Measurements from ENCODE around the gene DAB1.

DAB1 gene

GRCh38 chr1:56975446-56975845, 448.4 kb downstream of the DAB1 start:
- DNase-seq (ENCODE audit: low spot score): no peak

GRCh38 chr1:56973923-56974742, 449.7 kb downstream of the DAB1 start:
- DNase-seq (ENCODE audit: low spot score): no peak

GRCh38 chr1:56972976-56973375, 450.9 kb downstream of the DAB1 start:
- no peak for DNase-seq (ENCODE audit: low spot score)

GRCh38 chr1:56970280-56970679, 453.6 kb downstream of the DAB1 start:
- no peak for DNase-seq (ENCODE audit: low spot score)

- no peak for DNase-seq (ENCODE audit: low spot score)
Measured at GRCh38 chr1:56968878-56969495, 454.9 kb downstream of the DAB1 start.

GRCh38 chr1:56967900-56968832, 455.7 kb downstream of the DAB1 start:
- peak; percentile 72 for DNase-seq (ENCODE audit: low spot score)

- DNase-seq (ENCODE audit: low spot score): no peak
Measured at GRCh38 chr1:56967355-56967754, 456.5 kb downstream of the DAB1 start.

GRCh38 chr1:56966698-56966999, 457.2 kb downstream of the DAB1 start:
- DNase-seq (ENCODE audit: low spot score): no peak

GRCh38 chr1:56965916-56966697, 457.8 kb downstream of the DAB1 start, which contains the start of gene C8B:
Gene C8B, minus strand, starts transcription at chr1:56966015. Its CDS starts 67 bp downstream, at chr1:56965948.
- no peak for DNase-seq (ENCODE audit: low spot score)

- DNase-seq (ENCODE audit: low spot score): no peak
Measured at GRCh38 chr1:56965191-56965590, 458.7 kb downstream of the DAB1 start.

GRCh38 chr1:56964349-56965017, 459.4 kb downstream of the DAB1 start:
- DNase-seq (ENCODE audit: low spot score): no peak

- DNase-seq (ENCODE audit: low spot score): no peak
Measured at GRCh38 chr1:56963667-56964066, 460.2 kb downstream of the DAB1 start.

GRCh38 chr1:56961426-56961825, 462.4 kb downstream of the DAB1 start:
- no peak for DNase-seq (ENCODE audit: low spot score)

- no peak for DNase-seq (ENCODE audit: low spot score)
Measured at GRCh38 chr1:56958526-56958925, 465.3 kb downstream of the DAB1 start.

- no peak for DNase-seq (ENCODE audit: low spot score)
Measured at GRCh38 chr1:56957931-56958330, 465.9 kb downstream of the DAB1 start.

GRCh38 chr1:56954664-56955063, 469.2 kb downstream of the DAB1 start:
- no peak for DNase-seq (ENCODE audit: low spot score)

- no peak for DNase-seq (ENCODE audit: low spot score)
Measured at GRCh38 chr1:56953386-56953785, 470.5 kb downstream of the DAB1 start.

- no peak for DNase-seq (ENCODE audit: low spot score)
Measured at GRCh38 chr1:56952501-56952900, 471.4 kb downstream of the DAB1 start.

- DNase-seq (ENCODE audit: low spot score): no peak
Measured at GRCh38 chr1:56948403-56949023, 475.3 kb downstream of the DAB1 start.

Data from D341Med (cell line).